Stimulated activated naive B cell treated with anti-CD40 and anti-IgM and Interleukin-4, amounts not matched to agents 10 μg/mL and 1 μg/mL and 100 μg/mL, for 72 hours (primary cell): ENCODE data around the gene MRPS11.
"Not testable (repeated sequence)": the region's sequence is repeated elsewhere in the genome, so short reads cannot be mapped to it uniquely, and the experiment has no call there.

ENCODE experiments used
- ATAC-seq, 2 donors: fragments of 150-1000 bp; cut with Tn5 transposase; replicated peaks; 2 replicates each; pipeline ENCODE4 v1.10.0; 2021; ENCODE audit warnings: moderate library complexity in 1 of 2
- DNase-seq: peaks from one replicate; pipeline ENCODE4 v3.0.0; 2021
- H3K27ac Mint-ChIP-seq: one replicate; pipeline ENCODE4 v1.8.0; 2022; ENCODE audit warnings: mild to moderate bottlenecking, mixed read lengths
- H3K27me3 Mint-ChIP-seq, 2 donors: one replicate each; pipeline ENCODE4 v1.8.0; 2022; ENCODE audit warnings: mixed read lengths in 2 of 2
- H3K36me3 Mint-ChIP-seq, 2 donors: one replicate each; pipeline ENCODE4 v1.8.0; 2022; ENCODE audit warnings: mixed read lengths in 2 of 2, mild to moderate bottlenecking in 1 of 2
- H3K4me1 Mint-ChIP-seq, 2 donors: one replicate each; pipeline ENCODE4 v1.8.0; 2022; ENCODE audit warnings: mixed read lengths in 2 of 2, mild to moderate bottlenecking in 1 of 2
- H3K4me3 Mint-ChIP-seq, 2 donors: one replicate each; pipeline ENCODE4 v1.8.0; 2022; ENCODE audit warnings: mild to moderate bottlenecking in 2 of 2, mixed read lengths in 2 of 2, moderate library complexity in 1 of 2
- H3K9me3 Mint-ChIP-seq, 2 donors: one replicate each; pipeline ENCODE4 v1.8.0; 2022; ENCODE audit warnings: mixed read lengths in 2 of 2, mild to moderate bottlenecking in 1 of 2

Gene MRPS11

DNA sequence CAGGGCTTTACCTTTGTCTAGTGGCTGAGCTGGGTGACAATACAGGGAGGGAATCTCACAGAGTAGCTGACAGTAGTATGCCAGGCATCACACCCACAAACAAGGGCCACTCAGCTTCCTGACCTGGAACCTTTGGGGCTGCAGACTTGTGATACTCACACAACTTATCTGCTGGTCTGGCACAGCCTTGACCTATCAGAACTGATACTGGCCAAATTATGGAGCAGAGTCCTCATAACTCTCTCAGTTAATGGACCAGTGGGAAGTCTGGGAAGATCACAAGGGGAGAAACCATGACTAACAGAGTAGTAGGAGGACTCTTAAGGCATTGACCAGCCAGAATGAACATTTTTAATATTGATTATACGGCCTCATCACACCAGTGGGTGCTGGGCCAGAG lies 19.8 kb upstream of the MRPS11 start:
- no peak overlapping the region for H3K27ac Mint-ChIP-seq
- H3K36me3 Mint-ChIP-seq, result peaks cover 3 to 13% of the 10 kb centered on the region in 2 donors
- ATAC-seq (no peak), DNase-seq (no peak)
- H3K4me3 Mint-ChIP-seq, result no peak overlapping the region
- peaks cover 19 to 24% of the 10 kb centered on the region in 2 donors for H3K27me3 Mint-ChIP-seq
- peaks cover 2 to 6% of the 10 kb centered on the region in 2 donors for H3K4me1 Mint-ChIP-seq
- peaks cover 10 to 21% of the 10 kb centered on the region in 2 donors for H3K9me3 Mint-ChIP-seq

DNA sequence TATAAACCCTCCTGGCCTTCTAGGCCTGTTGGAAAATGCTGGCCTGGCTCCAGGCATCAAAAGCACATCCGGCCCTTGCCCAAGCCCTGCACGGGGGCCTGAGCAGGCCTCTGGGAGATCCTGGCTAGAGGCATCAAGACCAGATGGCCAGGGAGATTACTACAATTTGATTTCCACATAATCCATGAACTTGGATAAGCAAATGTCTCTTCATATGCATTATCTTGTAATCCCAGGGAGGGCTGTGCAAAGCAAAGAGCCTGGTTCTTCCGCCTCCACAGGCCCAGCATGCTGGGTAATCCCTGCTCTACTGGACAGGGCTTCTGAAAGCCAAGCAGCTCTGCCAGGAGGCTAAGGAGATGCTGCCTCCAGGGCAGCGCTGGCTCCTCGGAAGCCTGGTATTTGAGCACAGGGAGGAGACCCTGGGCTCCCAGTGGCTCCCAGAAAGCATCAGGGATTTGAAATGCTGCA lies 18.5 kb upstream of the MRPS11 start:
- no peak for ATAC-seq
- H3K4me1 Mint-ChIP-seq, result peaks cover 2 to 6% of the 10 kb centered on the region in 2 donors
- no peak overlapping the region for H3K27ac Mint-ChIP-seq
- H3K27me3 Mint-ChIP-seq, result peaks cover 10 to 11% of the 10 kb centered on the region in 2 donors
- peaks cover 2 to 4% of the 10 kb centered on the region in 2 donors for H3K36me3 Mint-ChIP-seq
- no peak overlapping the region for H3K4me3 Mint-ChIP-seq
- H3K9me3 Mint-ChIP-seq, result peaks cover 0 to 11% of the 10 kb centered on the region in 2 donors
- no peak for DNase-seq

DNA sequence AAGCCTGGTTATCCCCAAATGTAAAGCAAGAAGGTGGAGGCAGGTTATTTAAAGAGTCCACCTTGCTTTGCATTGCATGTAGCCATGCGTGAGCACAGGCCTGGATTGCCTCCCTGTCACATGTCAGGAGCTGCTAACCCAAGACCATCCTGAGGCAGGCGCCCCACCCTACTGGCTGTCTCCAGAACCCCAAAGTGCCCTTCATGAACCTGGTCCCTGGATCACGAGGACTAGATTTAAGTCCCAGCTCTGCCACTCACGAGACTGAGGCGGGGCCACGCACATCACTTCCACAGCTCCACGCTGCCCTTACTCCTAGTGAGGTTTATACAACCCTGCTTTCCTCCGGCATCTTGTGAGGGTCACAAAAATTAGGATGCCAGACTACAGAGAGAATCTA lies 17.9 kb upstream of the MRPS11 start:
- Mint-ChIP-seq H3K27ac (no peak overlapping the region), H3K27me3 (peaks cover 8 to 11% of the 10 kb centered on the region in 2 donors), H3K4me3 (no peak overlapping the region), H3K36me3 (no peaks in the 10 kb centered on the region), H3K9me3 (peaks cover 0 to 6% of the 10 kb centered on the region in 2 donors), H3K4me1 (peaks cover 5 to 6% of the 10 kb centered on the region in 2 donors)
- DNase-seq (no peak), ATAC-seq (no peak)

DNA sequence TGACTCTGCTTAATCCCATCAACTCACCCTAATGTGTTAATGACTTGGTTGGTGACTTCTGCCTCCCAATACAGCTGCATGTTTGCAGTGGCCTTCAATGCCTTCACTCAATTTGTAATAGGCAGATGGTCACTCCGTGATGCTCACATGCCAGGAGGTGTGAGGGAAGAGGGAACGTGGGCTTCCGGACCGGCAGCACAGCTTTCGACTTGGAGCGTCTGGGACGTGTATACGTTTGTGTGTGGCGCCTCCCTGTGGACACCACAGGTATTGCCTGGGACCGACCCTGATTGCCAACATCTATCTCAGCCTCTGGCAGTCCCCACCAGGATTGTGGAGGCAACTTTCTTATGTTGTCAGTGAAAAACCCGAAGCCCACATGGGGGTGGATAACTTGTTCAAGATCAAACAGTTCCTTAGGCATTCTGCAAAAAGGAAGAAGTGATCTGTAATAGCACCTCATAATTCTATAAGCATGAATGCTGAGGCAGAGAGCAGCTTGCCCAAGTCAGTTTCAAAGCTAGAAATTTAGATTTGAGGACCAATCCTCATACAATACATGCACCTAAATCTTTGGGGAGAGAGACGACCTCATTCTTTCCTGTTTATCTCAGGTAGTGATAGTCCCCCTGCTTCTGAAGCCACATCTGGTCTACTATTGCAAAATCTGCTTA lies 17.2 kb upstream of the MRPS11 start:
- no peak overlapping the region for H3K27ac Mint-ChIP-seq
- DNase-seq (peak; percentile 35), ATAC-seq (peak; percentile 68 to 71)
- H3K36me3 Mint-ChIP-seq, result no peaks in the 10 kb centered on the region
- peaks cover 8 to 10% of the 10 kb centered on the region in 2 donors for H3K4me1 Mint-ChIP-seq
- H3K27me3 Mint-ChIP-seq, result peaks cover 5 to 11% of the 10 kb centered on the region in 2 donors
- H3K9me3 Mint-ChIP-seq, result peaks cover 0 to 2% of the 10 kb centered on the region in 2 donors
- H3K4me3 Mint-ChIP-seq, result no peak overlapping the region

DNA sequence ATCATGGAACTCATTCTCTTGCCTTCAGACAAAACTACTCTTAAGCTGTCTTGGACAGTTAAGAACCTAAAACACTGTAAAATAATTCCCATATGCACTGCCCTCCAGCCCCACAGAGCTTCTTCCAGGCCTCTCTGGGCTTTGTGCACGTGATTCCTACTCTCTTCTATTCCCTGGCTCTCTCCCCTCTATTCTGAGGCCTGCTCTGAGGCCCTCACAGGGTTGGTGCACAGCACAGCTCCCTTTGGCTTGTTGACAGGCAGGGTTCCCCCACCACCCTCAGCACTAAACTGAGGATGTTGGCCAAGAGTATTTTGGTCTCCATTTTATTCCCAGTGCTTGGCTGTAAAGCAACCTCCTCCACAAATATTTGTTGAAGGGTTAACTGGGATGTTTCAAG lies 13.9 kb upstream of the MRPS11 start:
- H3K27me3 Mint-ChIP-seq, result peaks cover 5 to 7% of the 10 kb centered on the region in 2 donors
- ATAC-seq, result no peak
- no peak overlapping the region for H3K27ac Mint-ChIP-seq
- H3K4me3 Mint-ChIP-seq, result no peak overlapping the region
- no peak for DNase-seq
- no peaks in the 10 kb centered on the region for H3K9me3 Mint-ChIP-seq
- peaks cover 8 to 14% of the 10 kb centered on the region in 2 donors for H3K4me1 Mint-ChIP-seq
- peaks cover 3 to 10% of the 10 kb centered on the region in 2 donors for H3K36me3 Mint-ChIP-seq

DNA sequence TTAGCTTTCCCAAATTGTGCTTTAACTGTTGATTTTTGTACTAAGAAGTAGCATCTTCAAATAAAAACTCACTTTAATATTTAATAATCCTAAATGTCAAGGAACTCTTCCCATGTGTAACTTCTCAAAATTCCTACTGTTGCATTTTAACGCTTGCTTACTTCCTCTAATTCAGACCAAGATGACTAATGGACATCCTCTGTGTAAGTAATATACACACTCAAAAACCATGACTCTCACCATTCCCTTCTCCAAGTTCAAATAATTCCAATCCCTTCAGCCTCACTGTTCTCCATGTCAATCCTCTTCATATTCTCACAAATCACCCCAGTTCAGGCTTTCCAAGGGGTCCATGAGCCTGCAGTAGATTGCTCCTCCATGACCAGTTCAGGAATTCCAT lies 13.3 kb upstream of the MRPS11 start:
- DNase-seq (no peak), ATAC-seq (no peak)
- H3K27me3 Mint-ChIP-seq, result peaks cover 5 to 7% of the 10 kb centered on the region in 2 donors
- peaks cover 7 to 11% of the 10 kb centered on the region in 2 donors for H3K36me3 Mint-ChIP-seq
- no peaks in the 10 kb centered on the region for H3K9me3 Mint-ChIP-seq
- peaks cover 8 to 14% of the 10 kb centered on the region in 2 donors for H3K4me1 Mint-ChIP-seq
- H3K27ac Mint-ChIP-seq, result no peak overlapping the region
- H3K4me3 Mint-ChIP-seq, result no peak overlapping the region

DNA sequence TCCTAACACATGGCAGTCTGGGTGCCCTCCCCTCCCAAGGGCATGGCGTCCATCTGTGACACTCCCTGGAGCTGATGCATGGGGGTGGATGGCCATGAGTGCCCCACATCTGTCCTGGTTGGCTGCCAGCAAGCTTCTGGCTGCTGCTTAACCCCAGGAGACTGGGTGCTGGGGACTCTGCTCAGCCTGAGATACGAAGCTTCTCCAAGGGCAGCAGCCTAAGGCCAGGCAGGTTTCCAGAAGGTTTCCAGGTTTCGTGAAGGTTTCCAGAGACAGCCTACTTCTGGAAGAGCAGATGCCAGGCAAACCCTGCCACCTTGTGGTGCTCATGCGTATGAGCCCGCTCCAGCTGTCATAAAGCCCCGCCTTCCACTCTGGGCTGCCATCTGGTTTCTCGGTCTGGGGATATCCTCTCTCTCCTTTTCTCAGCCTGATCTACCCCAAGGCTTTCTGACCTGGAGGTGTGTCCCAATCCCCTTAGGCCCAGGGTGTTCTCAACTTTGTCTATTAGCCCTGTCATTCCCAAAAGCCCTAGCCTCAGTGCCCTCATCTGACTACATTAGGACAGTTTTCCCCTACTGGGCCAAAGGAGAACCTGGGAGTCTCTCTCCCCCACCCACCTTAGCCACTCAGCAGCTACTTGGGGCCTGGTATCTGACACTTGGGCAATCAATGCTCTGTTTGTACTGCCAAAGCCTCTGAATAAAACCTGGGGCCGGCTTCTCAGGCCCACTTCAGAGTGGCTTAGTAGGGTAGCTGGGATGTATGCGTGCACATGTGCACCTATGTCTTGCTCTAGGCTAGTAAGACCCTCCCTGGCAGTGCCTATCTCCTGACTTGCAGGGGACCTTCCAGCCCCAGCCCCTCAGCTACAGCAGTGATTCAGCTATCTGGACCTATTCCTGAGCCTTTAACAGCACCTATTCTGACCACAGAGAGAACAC lies 12.4 kb upstream of the MRPS11 start:
- DNase-seq (no peak), ATAC-seq (peak; percentile 85 to 88)
- peaks cover 5 to 11% of the 10 kb centered on the region in 2 donors for H3K4me1 Mint-ChIP-seq
- H3K27me3 Mint-ChIP-seq, result peaks cover under 1 to 1% of the 10 kb centered on the region in 2 donors
- no peaks in the 10 kb centered on the region for H3K9me3 Mint-ChIP-seq
- H3K4me3 Mint-ChIP-seq, result no peak overlapping the region
- H3K36me3 Mint-ChIP-seq, result peaks cover 13 to 19% of the 10 kb centered on the region in 2 donors
- H3K27ac Mint-ChIP-seq, result no peak overlapping the region

DNA sequence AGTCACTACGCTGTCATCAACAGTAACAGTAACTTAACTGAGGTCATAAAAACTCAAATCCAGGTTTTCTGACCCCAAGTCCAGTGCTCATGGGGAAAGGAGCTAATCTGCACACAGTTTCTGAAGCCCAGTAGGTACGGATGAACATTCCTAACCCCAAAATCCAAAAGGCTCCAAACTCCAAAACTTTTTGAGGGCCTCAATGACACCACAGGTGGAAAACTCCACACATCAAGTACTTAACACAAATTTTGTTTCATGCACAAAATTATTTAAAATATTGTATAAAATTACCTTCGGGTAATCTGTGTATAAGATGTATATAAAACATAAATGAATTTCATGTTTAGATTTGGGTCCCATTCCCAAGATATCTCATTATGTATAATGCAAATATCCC lies 10.8 kb upstream of the MRPS11 start:
- Mint-ChIP-seq H3K27me3 (no peaks in the 10 kb centered on the region), H3K9me3 (no peaks in the 10 kb centered on the region), H3K4me3 (no peak overlapping the region), H3K36me3 (peaks cover 16 to 19% of the 10 kb centered on the region in 2 donors), H3K4me1 (peaks cover 5 to 9% of the 10 kb centered on the region in 2 donors), H3K27ac (no peak overlapping the region)
- ATAC-seq (no peak), DNase-seq (no peak)

DNA sequence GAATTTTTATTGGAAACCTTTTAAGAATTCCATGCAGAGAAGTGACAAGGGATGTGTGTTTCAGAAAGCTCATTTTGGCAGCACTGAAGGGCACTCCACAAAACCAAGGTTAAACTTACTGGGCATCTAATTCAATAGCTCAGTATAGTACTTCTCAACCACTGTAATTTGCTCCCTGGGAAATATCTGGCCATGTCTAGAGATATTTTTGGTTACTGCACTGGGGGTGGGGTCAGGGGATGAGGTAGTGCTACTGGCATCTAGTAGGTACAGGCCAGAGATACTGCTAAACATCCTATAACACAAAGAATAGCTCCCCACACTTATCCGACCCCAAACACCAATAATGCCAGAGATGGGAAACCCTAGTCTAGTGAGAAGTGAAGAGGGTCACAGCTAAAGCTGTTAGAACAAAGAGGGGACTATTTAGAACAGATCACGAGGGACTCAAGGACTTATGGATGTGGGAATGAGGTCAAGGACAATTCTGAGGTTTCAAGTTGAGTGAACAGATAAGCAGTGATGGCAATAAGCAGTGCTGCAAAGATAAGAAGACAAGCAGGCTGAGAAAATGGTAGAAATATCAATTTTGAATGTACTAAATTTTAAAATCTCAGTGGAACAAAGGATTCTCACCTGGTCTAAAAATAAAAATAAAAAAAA lies 3.5 kb upstream of the MRPS11 start:
- Mint-ChIP-seq H3K27ac (no peak overlapping the region), H3K4me3 (no peak overlapping the region), H3K4me1 (peaks cover 14 to 26% of the 10 kb centered on the region in 2 donors), H3K36me3 (peaks cover 18 to 38% of the 10 kb centered on the region in 2 donors), H3K27me3 (no peaks in the 10 kb centered on the region), H3K9me3 (no peaks in the 10 kb centered on the region)
- DNase-seq, result no peak
- ATAC-seq, result no peak

DNA sequence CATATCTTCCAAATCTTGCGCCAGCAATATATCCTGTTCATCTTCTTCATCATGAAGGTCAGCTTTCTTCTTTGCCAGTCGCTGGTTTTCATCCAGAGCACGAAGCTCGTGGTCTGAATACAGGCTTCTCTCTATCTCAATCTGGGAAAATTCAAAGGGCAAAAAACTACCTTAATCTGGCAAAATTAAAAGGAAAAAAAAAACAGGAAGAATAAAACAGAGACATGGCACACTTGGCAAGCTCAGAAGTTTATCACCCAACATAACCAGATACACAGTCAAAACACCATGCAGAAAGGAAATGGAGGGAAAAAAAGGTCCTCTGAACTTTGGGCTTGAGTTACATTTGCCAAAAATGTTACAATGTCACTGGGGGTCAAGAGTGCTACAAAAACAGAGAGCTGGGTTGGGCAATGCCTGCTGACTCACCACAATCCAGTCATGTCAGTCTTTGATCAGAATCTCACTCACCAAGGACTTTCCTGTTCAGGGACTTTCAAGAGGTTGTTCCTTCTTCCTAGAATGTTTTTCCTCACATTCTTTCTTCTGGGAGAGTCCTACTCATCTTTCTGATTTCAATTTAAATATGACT lies 1.8 kb upstream of the MRPS11 start:
- H3K4me1 Mint-ChIP-seq, result peaks cover 14 to 26% of the 10 kb centered on the region in 2 donors
- H3K36me3 Mint-ChIP-seq, result peaks cover 11 to 30% of the 10 kb centered on the region in 2 donors
- no peak for ATAC-seq
- no peaks in the 10 kb centered on the region for H3K27me3 Mint-ChIP-seq
- H3K4me3 Mint-ChIP-seq, result peak overlapping the region; percentile 25 to 97
- no peak for DNase-seq
- peak overlapping the region; percentile 59 for H3K27ac Mint-ChIP-seq
- H3K9me3 Mint-ChIP-seq, result no peaks in the 10 kb centered on the region

DNA sequence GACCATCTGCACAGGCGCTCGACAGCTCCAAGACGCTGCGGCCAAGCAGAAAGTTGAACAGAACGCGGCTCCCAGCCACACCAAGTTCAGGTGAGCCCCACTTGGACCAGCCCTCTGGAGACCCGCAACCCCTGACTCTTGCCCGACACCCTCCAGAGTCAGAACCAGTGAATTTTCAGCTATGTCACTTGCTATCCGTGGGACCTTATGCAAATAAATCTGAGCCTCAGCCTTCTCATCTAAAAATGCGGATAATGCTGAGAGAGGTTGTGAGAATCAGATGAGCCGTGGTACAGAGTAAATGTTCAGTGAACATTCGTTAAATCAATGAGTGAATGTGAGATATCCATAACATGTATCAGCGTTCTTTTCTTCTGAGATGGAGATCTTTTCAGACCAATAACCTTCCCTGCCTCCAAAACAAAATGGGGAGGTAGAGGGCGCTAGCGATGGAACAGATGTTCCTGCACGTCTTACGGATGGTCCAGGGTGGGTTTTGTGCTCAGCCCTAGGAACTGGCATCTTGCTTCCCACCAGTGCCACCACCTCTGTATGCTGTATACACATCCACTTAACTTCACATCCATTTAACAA lies 524 bp downstream of the MRPS11 start:
- no peaks in the 10 kb centered on the region for H3K9me3 Mint-ChIP-seq
- H3K27me3 Mint-ChIP-seq, result no peaks in the 10 kb centered on the region
- H3K4me3 Mint-ChIP-seq, result peak overlapping the region; percentile 92 to 97
- H3K36me3 Mint-ChIP-seq, result peaks cover 13 to 40% of the 10 kb centered on the region in 2 donors
- H3K27ac Mint-ChIP-seq, result peak overlapping the region; percentile 99
- DNase-seq (no peak), ATAC-seq (no peak)
- H3K4me1 Mint-ChIP-seq, result peaks cover 23 to 34% of the 10 kb centered on the region in 2 donors

DNA sequence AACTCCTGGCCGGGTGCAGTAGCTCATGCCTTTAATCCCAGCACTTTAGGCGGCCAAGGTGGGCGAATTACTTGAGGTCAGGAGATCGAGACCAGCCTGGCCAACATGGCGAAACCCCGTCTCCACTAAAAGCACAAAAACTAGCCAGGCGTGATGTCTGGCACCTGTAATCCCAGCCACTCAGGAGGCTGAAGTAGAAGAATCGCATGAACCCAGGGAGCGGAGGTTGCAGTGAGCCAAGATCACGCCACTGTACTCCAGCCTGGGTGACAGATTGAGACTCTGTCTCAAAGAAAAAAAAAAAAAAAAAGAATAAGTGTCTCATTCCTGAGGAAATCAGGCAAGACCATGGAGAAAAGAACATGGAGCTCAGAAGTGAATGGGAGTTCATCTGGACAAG lies 1.2 kb downstream of the MRPS11 start:
- DNase-seq, H3K27ac Mint-ChIP-seq, ATAC-seq, H3K9me3 Mint-ChIP-seq, H3K27me3 Mint-ChIP-seq: not testable (repeated sequence)
- Mint-ChIP-seq H3K4me1 (peaks cover 23 to 34% of the 10 kb centered on the region in 2 donors), H3K36me3 (peaks cover 9 to 33% of the 10 kb centered on the region in 2 donors), H3K4me3 (peak overlapping the region in 1 of 2 donors; percentile 97)

DNA sequence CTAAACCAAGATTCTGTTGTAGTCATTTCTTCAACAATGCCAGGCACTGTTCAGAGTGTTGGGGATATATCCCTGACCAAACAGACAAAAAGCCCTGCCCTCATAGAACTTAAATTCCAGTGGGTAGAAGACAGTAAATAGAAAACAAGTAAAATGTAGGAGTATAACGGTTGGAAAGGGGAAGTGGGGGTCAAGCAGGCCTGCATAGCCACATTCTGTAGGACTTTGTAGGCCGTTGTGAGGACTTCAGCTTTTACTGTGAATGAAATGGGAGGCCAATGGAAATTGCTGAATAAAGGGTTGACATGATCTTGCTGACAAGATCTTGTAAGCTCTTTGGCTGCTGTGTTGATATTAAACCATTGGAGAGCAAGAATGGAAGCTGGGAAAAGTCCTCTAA lies 1.8 kb downstream of the MRPS11 start:
- Mint-ChIP-seq H3K27me3 (no peaks in the 10 kb centered on the region), H3K36me3 (peaks cover 10 to 28% of the 10 kb centered on the region in 2 donors), H3K27ac (no peak overlapping the region), H3K4me3 (no peak overlapping the region), H3K4me1 (peaks cover 20 to 34% of the 10 kb centered on the region in 2 donors), H3K9me3 (no peaks in the 10 kb centered on the region)
- no peak for ATAC-seq
- no peak for DNase-seq
